Measurements from ENCODE around the gene GPR45.

Gene GPR45, protein sequence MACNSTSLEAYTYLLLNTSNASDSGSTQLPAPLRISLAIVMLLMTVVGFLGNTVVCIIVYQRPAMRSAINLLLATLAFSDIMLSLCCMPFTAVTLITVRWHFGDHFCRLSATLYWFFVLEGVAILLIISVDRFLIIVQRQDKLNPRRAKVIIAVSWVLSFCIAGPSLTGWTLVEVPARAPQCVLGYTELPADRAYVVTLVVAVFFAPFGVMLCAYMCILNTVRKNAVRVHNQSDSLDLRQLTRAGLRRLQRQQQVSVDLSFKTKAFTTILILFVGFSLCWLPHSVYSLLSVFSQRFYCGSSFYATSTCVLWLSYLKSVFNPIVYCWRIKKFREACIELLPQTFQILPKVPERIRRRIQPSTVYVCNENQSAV

DNA sequence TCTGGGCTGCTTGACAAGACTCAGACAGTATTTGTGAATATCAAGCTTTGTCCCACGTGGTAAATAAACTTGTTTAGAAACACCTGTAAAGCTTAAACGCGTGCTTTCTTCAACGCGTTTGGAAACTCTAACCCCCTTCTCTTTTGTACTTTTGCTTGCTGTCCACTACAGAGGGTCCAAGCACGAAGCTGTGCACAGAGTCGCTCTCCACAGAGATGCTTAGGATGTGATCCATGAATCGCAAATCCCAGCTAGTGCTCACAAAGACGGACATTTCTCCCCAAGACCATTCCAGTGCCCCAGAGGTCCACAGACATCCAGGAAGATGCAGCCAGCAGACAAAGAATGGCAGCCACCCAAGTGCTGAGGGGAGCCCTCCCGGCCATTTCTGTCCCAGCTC is at the start of gene GPR45:
Gene GPR45 (plus strand): TSS at position 301 of the 400 bp plus-strand sequence. CDS start 116 bp downstream, outside the sequence.
- in situ Hi-C loops (cut with MboI; ENCODE audit: low sequenced_read_pairs): no loop called here

DNA sequence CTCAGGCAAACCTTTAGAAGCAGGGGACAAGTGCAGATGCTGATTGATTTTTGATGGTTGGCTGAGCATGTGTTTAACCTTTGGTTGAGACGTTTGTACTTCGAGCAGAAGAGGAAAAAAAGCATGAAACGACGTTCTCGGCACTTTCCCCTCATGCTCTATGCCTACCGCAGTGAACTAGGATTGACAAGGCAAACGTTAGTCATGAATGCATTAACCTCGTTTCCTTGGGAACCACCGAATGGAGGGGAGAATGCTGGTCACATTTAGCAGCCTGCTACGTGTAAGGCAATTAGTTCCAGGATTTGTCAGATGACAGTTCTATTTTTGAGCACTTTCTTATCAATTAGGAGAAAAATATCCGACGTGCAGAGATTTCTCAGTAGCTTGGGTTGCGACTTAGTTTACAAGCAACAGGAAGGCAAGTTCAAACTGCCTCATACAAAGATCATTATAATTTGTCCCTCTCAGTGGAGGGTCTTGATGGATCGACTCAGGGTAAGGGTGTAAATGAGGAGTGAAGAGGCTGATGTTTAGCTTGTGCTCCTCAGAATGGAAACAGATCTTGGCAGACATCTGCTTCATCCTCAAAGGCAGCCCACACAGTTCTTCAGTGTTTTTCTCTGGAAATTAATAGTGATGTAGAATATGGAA is 47.4 kb upstream of the GPR45 start:
- in situ Hi-C loops (cut with MboI; ENCODE audit: low sequenced_read_pairs): no loop called here

DNA sequence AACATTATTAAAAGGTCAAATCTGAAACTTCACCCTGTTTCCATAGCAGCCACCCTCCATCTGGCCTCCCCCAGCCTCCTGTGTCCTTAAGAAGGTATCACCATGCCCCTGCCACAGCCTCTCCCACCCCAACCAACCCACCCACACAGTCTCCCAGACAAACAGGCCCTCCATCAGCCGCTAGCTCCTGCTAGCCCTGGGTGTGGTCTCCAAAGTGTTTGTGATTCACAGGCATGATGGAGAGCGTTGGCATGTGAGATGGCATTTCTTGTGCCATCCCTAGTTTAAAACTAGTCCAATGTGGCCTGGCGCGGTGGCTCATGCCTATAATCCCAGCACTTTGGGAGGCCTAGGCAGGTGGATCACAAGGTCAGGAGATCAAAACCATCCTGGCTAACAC is 44.9 kb upstream of the GPR45 start:
- in situ Hi-C loops (cut with MboI; ENCODE audit: low sequenced_read_pairs): no loop called here

DNA sequence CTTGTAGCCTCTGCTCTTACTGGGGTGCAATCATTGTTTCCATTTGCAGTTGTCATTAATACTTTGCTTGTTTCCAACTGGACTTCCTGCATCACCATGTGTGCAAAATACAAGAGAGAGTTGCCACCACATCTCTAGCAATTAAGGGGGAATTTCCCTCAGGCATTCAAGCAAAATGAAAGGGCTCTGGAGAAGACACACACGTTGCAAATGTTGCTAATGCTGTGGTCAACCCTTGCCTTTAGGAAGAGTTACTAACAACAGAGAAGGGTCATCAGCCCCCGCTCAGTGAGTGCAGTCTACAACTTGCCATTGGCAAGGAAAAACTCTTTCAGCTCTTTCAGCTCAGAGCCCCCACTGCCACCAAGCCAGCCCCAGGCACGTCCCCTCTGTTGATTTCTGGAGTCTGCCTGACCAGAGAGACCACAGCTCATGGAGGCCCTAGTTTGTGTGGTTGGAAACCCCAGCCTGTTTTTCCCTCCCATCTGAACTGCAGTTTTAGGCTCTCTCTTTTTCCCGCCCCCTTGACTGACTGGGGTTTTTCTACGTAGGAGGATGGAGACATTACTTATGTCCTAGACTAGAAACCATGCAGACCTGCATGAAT is 25.9 kb upstream of the GPR45 start:
- in situ Hi-C loops (cut with MboI; ENCODE audit: low sequenced_read_pairs): no loop called here

DNA sequence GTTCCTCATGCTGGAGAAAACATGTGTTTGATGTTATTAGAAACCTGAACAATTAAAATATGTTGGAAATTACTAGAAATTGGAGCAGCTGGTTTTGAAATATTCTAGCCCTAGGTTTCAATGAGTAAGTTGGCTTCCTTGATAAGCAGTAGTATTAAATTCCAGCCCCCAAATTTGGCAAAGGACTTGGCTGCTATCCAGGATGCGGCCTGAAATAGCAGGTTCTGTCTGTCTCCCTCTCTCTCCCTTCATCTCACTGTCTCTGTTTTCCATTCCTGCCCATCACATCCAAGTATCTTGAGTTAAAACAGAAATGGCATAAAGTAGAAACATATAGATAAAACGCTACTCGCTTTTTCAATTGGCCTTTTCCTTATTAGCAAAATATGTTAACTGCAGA is 20.9 kb upstream of the GPR45 start:
- in situ Hi-C loops (cut with MboI; ENCODE audit: low sequenced_read_pairs): no loop called here

DNA sequence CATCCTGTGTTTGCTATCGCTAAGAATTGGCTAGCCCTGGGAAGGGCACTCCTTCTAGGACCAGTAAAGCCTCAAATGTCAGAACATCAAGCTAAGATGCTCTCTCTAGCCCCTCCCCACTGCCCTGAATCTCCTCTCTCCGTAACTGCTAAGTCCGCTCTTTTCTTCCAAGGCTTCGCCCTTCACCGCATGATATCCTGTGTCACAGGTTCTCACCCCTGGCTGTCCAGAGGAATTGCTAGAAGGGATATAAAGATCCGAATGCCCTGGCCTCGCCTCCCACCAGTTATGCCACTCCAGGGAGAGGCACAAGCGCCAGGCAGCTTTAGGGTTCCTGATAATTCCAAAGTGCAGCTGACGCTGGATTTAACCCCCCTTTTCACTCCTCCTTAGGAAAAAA is 17.1 kb upstream of the GPR45 start:
- in situ Hi-C loops (cut with MboI; ENCODE audit: low sequenced_read_pairs): no loop called here

DNA sequence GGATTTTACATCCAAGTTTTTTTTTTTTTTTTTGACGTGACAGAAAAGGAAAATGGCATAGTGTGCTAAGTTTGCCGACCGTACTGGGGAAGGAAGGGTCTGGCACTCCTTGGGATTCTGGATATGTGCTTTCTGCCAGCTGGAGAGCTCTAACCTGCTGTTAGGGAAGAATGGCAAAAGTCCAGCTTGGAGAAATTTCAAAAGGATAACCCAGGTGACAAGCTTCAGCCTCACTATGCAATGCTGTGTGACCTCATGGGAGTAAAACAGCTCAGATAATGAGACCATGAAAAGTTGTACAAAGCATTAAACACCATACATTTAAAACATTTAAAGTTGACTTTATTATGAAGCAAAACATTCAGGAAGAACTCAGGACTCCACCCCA is 10.3 kb upstream of the GPR45 start:
- in situ Hi-C loops (cut with MboI; ENCODE audit: low sequenced_read_pairs): loop anchor here (10.0 kb wide), 1 partner anchor 116 kb away; no protein-coding TSS in a partner anchor

DNA sequence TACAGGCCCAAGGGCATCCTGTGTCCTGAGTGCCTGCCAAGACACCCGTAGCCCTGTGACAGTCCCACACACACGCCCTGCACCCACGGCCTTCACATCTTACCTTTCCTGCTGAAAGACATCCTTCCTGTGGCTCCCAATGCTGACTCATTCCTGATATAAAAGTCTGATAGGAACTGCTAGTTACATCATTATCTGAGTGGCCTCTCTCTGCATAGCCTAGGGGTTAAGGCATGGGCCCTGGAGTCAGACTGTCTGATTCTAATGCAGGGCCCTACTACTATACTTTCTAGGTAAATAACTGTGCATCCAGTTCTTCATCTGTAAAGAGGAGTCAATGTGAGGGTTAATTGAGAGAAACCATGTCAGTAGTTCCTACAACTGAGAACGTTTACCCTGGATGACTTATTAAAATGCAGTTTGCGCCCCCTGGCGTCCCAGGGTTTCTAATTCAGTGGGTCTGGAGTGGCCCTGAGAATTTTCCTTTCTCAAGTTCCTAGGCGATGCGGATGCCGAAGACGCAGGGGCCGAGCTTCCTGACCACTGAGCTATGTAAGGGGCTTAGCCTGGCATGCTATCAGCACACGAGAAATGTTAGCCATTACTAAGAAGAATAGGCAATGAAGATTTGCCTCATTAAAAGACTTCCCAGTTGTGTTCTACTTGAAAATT is 6.0 kb upstream of the GPR45 start:
- in situ Hi-C loops (cut with MboI; ENCODE audit: low sequenced_read_pairs): loop anchor here (10.0 kb wide), 1 partner anchor 121 kb away; no protein-coding TSS in a partner anchor

DNA sequence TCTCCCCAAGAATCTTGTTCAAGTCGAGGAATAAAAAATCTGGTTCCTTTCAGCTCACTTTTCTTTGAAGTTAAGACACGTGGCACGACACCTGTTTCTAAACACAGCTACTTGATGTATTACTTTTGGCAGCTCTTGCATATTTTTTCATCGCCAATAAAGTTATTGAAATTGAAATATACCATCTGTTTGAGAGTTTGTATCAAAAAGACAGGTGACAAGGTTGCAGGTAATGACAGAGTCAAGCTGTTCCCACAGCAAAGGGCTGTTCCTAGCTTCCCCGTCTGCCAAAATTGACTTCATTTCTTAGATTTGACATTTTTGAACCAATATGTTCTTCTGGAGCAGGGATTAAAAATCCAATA is 5.5 kb upstream of the GPR45 start:
- in situ Hi-C loops (cut with MboI; ENCODE audit: low sequenced_read_pairs): loop anchor here (10.0 kb wide), 1 partner anchor 121 kb away; no protein-coding TSS in a partner anchor

DNA sequence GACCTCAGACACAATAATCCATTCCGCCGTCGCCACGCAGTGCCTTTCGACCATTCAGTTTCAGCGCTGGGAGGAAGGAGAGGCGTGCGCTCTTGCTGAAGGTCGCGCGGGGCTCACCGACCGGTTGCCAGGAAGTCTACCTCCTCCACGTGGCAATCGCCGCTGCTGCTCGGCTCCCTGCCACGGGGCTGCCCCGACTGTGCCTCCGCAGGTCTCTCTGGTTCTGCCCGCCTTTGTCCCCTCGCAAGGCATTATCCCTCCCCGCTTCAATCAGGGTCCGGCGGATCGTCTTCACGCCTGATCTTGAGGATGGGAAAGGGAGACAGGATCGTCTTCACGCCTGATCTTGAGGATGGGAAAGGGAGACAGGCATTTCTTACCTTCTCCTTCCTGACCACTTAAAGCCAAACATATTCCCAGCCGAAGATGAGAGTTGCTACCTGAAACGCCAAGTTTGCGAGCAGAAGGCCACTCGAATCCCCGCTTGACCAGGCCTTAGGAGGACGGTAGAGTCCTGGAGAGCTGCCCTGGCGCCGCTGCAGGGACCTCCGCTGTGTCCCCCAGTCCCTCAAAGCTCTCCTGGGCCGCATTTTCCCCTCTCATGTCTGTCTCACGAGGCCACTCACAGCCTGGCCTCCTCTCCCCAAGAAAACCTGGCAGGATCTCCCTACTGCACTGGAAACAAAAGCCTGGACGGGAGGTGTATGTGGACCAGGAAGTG is 4.3 kb upstream of the GPR45 start:
- in situ Hi-C loops (cut with MboI; ENCODE audit: low sequenced_read_pairs): loop anchor here (10.0 kb wide), 1 partner anchor 122 kb away; no protein-coding TSS in a partner anchor

DNA sequence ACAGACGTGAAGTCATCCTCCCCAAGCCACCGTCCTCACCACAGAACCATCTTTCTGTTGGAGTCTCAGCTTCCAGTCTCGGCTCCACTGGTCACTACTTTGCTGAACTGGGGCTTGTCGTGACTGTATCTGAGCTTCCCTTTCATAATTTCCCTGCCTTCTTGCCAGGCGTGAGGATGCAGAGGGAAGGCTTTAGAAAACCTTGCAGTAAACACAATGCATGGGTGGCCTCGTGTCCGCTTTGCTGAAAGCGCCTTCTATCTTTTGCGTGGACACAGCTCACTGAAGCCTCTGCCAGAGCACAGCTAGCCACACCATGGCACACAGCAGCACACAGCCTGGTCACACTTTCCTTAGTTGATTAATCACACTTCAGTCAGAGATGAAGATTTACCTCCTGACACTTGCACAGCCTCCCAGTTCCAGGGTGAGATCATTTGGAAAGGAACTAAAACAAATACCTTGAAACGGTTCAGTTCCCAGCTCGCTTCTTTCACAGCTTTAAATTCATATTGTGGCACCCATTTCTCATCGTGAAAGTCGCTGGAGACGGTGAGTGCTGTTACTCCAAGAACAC is 2.8 kb upstream of the GPR45 start:
- in situ Hi-C loops (cut with MboI; ENCODE audit: low sequenced_read_pairs): loop anchor here (10.0 kb wide), 1 partner anchor 124 kb away; no protein-coding TSS in a partner anchor

DNA sequence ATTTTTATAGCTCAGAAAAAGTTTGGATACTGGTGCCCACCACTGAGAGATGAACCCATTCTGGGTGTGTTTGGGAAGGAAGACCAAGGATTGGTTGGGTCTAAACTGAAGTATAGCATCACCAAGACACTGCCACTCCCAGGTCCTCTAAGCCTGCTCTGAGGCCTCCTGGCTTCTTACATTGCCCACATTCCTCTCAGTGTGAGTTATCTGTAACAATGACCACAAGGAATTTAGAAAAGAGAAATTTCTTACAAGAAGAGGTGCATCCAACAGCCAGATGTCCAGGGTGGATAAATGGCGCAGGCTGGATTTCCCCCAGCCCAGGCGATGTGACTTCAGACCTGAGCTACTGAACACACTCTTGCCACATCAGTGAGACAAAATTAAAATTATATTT is 1.6 kb upstream of the GPR45 start:
- in situ Hi-C loops (cut with MboI; ENCODE audit: low sequenced_read_pairs): loop anchor here (10.0 kb wide), 1 partner anchor 125 kb away; no protein-coding TSS in a partner anchor

DNA sequence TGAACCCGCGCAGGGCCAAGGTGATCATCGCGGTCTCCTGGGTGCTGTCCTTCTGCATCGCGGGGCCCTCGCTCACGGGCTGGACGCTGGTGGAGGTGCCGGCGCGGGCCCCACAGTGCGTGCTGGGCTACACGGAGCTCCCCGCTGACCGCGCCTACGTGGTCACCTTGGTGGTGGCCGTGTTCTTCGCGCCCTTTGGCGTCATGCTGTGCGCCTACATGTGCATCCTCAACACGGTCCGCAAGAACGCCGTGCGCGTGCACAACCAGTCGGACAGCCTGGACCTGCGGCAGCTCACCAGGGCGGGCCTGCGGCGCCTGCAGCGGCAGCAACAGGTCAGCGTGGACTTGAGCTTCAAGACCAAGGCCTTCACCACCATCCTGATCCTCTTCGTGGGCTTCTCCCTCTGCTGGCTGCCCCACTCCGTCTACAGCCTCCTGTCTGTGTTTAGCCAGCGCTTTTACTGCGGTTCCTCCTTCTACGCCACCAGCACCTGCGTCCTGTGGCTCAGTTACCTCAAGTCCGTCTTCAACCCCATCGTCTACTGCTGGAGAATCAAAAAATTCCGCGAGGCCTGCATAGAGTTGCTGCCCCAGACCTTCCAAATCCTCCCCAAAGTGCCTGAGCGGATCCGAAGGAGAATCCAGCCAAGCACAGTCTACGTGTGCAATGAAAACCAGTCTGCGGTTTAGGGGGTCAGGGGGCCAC is 897 bp downstream of the GPR45 start:
- in situ Hi-C loops (cut with MboI; ENCODE audit: low sequenced_read_pairs): no loop called here

DNA sequence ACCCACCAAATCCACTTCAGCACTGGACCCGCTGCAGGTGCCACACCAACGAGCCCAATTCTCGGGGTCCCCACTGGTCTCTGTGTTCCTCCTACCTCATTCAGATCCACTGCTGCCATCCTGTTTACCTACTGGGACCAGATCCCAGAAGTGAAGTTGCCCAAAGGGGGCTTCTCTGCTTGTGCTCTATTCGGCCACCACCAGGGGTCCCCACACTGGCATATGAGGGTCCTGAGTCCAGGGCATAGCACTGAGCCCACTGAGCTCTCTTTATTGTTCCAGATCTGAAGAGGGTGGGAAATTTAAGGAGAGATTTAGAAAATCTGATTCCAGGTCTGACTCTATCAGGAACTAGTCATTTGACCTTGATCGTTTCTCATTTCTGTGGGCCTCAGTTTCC is 2.4 kb downstream of the GPR45 start:
- in situ Hi-C loops (cut with MboI; ENCODE audit: low sequenced_read_pairs): no loop called here

DNA sequence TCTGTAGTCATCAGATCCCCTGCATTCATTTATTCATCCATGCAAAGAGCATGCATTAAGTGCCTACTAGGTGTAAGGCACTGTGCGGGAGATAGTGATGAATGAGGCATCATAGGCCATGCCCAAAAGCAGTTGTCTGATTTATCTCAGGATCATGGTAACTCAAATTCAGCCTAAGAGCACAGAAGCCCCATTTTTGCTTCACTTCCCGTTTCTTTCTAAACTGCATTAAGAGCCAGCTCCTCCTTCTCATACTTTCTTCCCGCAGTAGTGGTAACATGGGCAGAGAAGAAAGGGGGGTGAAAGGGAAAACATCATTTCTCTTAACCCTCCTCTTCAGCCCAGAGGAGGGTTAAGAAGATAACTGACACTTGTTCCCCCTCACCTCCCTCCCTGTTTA is 2.9 kb downstream of the GPR45 start:
- in situ Hi-C loops (cut with MboI; ENCODE audit: low sequenced_read_pairs): no loop called here

DNA sequence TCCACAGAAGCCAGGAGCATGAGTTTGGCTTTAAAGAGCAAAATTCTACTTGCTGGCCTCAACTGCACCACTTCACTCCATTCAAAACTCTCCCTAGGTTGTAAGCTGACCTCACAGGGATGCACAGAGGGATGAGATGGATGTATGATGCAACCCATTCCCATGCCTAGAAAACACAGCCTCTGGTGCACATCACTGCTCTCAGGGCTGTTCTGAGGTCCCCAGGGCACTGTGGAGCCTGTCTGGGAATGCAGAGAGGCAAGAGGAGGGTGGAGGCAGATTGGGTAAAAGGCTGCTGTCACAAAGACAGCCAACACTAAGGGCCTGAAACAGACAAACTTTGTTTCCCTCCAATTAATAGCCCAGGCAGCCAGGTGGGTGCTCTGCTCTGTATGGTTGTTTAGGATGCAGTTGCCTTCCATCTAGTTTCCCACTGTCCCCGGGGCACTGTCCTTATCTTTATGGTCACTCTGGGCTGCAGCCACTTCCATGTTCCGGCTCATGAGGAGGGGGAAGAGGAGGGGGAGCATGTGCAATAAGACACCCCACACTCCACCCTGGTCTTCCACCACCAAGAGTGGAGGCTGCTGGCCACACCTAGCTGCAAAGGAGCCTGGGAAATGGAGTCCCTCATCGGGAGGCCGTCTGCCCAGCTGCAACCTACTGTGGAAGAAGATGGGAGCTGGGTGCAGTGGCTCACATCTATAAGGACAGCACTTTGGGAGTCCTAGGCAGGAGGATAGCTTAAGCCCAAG is 7.0 kb downstream of the GPR45 start:
- in situ Hi-C loops (cut with MboI; ENCODE audit: low sequenced_read_pairs): no loop called here

DNA sequence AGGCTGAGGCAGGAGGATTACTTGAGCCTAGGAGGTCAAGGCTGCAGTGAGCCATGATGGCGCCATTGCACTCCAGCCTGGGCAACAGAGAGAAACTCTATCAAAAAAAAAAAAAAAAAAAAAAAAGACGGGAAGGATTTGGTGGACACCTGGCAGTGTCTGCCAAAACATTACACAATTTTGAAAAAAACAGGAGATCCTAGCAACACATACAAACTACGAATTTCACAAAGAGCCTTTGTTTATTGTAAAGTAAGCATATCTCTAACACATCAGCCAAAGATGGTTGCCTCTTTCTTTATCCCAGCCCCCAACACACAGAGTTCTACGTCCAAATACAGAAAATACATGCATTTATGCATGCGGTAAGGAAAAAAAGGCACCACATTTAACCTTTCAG is 7.6 kb downstream of the GPR45 start:
- in situ Hi-C loops (cut with MboI; ENCODE audit: low sequenced_read_pairs): no loop called here

DNA sequence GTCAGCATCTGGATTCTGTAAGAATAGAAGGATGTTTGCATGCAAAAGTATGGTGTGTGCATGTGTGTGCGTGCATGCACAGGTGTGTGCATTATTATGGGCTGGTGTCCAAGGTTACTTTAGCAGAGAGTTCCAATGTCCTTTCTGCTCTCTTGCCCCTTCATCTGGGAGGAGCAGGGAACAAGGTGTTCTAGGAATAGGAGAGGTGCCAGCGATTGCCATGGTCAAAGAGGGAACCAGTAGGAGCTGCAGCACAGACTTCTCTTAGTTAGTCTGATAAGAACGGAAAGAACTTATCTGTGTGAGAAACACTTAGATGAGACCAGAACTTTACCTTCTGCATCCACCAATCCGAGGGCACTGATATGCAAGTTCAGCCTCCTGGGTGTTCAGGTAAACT is 8.3 kb downstream of the GPR45 start:
- in situ Hi-C loops (cut with MboI; ENCODE audit: low sequenced_read_pairs): no loop called here
